ENCODE measurements around the gene HSD3B7.

DNA sequence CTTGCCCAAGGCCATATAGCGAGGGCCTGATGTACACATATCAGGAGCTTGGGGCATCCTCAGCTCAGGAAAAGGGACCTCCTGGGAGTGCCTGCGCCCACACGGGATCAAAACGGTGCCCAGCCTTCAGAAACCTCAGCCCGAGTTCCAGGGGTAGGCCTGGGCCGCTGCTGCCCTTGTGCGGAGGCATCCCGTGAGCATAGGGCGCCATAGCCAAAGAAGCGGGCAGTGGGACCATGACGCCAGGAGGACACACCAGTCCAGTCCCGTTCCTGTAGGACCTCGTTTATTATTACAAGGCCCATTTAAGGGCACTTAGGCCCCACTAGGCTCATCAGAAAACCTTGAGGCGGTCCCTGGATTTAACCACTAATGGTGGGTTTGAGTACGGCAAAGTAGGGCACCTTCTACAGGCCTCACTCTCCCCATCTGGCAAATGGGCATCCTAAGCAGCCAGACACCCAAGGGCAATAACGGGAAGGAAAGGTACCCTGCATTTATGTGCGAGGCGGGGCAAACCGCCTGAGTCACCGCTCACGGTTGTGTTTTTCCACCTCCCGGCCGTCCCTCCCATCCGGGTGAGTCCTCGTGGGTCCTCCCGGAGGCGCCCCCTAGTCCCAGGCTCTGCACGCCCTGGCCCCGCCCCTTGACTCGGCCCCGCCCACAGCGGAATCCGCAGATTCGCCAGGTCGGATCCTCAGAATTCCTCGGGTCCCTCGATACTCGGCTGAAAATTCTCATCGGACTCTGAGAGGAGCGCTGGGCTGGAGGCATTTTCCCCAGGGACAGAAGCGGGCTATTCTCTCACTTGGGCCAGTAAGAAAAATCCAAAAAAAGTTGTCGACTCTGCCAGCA lies 28.2 kb upstream of the HSD3B7 start:
- TF ChIP-seq, protein P1, sequence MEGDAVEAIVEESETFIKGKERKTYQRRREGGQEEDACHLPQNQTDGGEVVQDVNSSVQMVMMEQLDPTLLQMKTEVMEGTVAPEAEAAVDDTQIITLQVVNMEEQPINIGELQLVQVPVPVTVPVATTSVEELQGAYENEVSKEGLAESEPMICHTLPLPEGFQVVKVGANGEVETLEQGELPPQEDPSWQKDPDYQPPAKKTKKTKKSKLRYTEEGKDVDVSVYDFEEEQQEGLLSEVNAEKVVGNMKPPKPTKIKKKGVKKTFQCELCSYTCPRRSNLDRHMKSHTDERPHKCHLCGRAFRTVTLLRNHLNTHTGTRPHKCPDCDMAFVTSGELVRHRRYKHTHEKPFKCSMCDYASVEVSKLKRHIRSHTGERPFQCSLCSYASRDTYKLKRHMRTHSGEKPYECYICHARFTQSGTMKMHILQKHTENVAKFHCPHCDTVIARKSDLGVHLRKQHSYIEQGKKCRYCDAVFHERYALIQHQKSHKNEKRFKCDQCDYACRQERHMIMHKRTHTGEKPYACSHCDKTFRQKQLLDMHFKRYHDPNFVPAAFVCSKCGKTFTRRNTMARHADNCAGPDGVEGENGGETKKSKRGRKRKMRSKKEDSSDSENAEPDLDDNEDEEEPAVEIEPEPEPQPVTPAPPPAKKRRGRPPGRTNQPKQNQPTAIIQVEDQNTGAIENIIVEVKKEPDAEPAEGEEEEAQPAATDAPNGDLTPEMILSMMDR (IDR thresholded peaks at IDR 0.05; ENCODE audit: low read length), result peak; percentile 39
- TF ChIP-seq EZH2 (IDR thresholded peaks at IDR 0.05; ENCODE audit: borderline replicate concordance, low read length), result no peak
